Esophagus muscularis mucosa (tissue), 4 donors: ENCODE data around the gene UBTD1. TPM values are rescaled to one million over a fixed set of nuclear protein-coding genes. Genes with fewer than 3 reads are reported as not detected.

Experiments used
- DNase-seq: peaks from one replicate; pipeline ENCODE4 v3.0.0-alpha.2; 2017; ENCODE audit errors: extremely low spot score
- H3K27ac ChIP-seq, 4 donors: fragments of 200-600 bp; sonication (generic); replicated peaks in 1 of 4; 1 replicate in 3 of 4; 2 replicates in 1 of 4; pipeline ENCODE4 v1.5.1; 2016 to 2019; ENCODE audit warnings: mild to moderate bottlenecking in 1 of 4
- H3K27me3 ChIP-seq, 4 donors: fragments of 200-600 bp; sonication (generic); one replicate each; pipeline versions ENCODE4 v1.5.1 to v1.6.0; 2016 to 2019
- H3K36me3 ChIP-seq, 4 donors: fragments of 200-600 bp; sonication (generic); one replicate each; pipeline ENCODE4 v1.5.1; 2016 to 2019
- H3K4me1 ChIP-seq, 4 donors: fragments of 200-600 bp; sonication (generic); one replicate each; pipeline ENCODE4 v1.5.1; 2016 to 2019
- H3K4me3 ChIP-seq, 4 donors: fragments of 200-600 bp; sonication (generic); 1 replicate in 2 of 4; 2 replicates in 2 of 4; pipeline ENCODE4 v1.5.1; 2016 to 2019; ENCODE audit warnings: mild to moderate bottlenecking in 4 of 4, moderate library complexity in 1 of 4
- H3K9me3 ChIP-seq, 4 donors: fragments of 200-600 bp; sonication (generic); 1 replicate in 3 of 4; 2 replicates in 1 of 4; pipeline ENCODE4 v1.5.1; 2016 to 2019
- CTCF ChIP-seq, 3 experiments: fragments of 200-600 bp in 2 of 3; fragments of 450-650 bp in 1 of 3; sonication (generic) in 2 of 3; IDR thresholded peaks; one replicate each; pipeline ENCODE4 v1.5.1; 2017 to 2019; ENCODE audit warnings: antibody characterized with exemption in 3 of 3, mild to moderate bottlenecking in 2 of 3, moderate library complexity in 1 of 3
- EP300 ChIP-seq: sonication (generic); formaldehyde crosslinking; IDR thresholded peaks from one replicate; pipeline ENCODE4 v1.6.1; 2017; ENCODE audit warnings: antibody characterized with exemption
- POLR2A ChIP-seq: fragments of 450-650 bp; IDR thresholded peaks from one replicate; pipeline ENCODE4 v1.6.1; 2017; ENCODE audit warnings: antibody characterized with exemption, moderate library complexity, mild to moderate bottlenecking, low read depth
- POLR2AphosphoS5 ChIP-seq, 2 donors: sonication (generic); formaldehyde crosslinking; IDR thresholded peaks; one replicate each; pipeline ENCODE4 v1.6.1; 2017; ENCODE audit warnings: antibody characterized with exemption in 2 of 2
- WGBS: methylation state at CpG from one replicate; pipeline ENCODE4 v1.1.5; 2018; 5-methylcytosine and 5-hydroxymethylcytosine counted together
- intact Hi-C: fragments of 100-400 bp; cut with DNase I; formaldehyde crosslinking; loops from one replicate; pipeline ENCODE4 v1.15.1; 2023
- total RNA-seq, 4 donors: library from RNA; depleted of rRNA; stranded (reverse); fragments of >200 nt; gene quantifications; one replicate each; pipeline versions ENCODE4 v1.1.0 to v1.2.1, GENCODE V29; 2016

UBTD1 gene
- total RNA-seq, 4 donors from 2014 or later, result 4.2 to 18.4 (median 14.1) TPM

GRCh38 chr10:97612386-97612785 lies 113.7 kb downstream of the UBTD1 start:
- H3K4me1 ChIP-seq, result peaks cover 4 to 22% (median 15%) of the 10 kb centered on the region in 4 donors
- 33% methylated on average over 2 of the region's 2 CpGs for WGBS
- intact Hi-C loops, result loop anchor here (5.0 kb wide), 1 partner anchor 150 kb away; no protein-coding TSS in a partner anchor
- DNase-seq, result no peak
- peaks cover 0 to 14% (median 3%) of the 10 kb centered on the region in 4 donors for H3K36me3 ChIP-seq
- no peak overlapping the region for H3K4me3 ChIP-seq
- TF ChIP-seq EP300, result no peak
- peak; percentile 49 to 81 (median 63) for TF ChIP-seq CTCF (IDR thresholded peaks at IDR 0.05)
- TF ChIP-seq POLR2A, result no peak
- TF ChIP-seq POLR2AphosphoS5 (IDR thresholded peaks at IDR 0.05), result peak in 1 of 2 donors; percentile 31
- no peaks in the 10 kb centered on the region for H3K27me3 ChIP-seq
- no peak overlapping the region for H3K27ac ChIP-seq
- no peaks in the 10 kb centered on the region for H3K9me3 ChIP-seq

- H3K4me3 ChIP-seq, result no peak overlapping the region
- H3K9me3 ChIP-seq, result no peaks in the 10 kb centered on the region
- H3K27me3 ChIP-seq, result no peaks in the 10 kb centered on the region
- 95% methylated on average over 4 of the region's 4 CpGs for WGBS
- TF ChIP-seq EP300 (no peak), CTCF (IDR thresholded peaks at IDR 0.05) (no peak), POLR2A (no peak), POLR2AphosphoS5 (IDR thresholded peaks at IDR 0.05) (no peak)
- H3K36me3 ChIP-seq, result peaks cover 0 to 18% (median 3%) of the 10 kb centered on the region in 4 donors
- DNase-seq, result no peak
- H3K4me1 ChIP-seq, result no peaks in the 10 kb centered on the region
- H3K27ac ChIP-seq, result no peak overlapping the region
- intact Hi-C loops, result no loop called here
Measured at GRCh38 chr10:97618285-97618684, 119.6 kb downstream of the UBTD1 start.

GRCh38 chr10:97618733-97619132 lies 120.0 kb downstream of the UBTD1 start:
- H3K4me1 ChIP-seq, result no peaks in the 10 kb centered on the region
- no peaks in the 10 kb centered on the region for H3K9me3 ChIP-seq
- TF ChIP-seq POLR2A (no peak), POLR2AphosphoS5 (IDR thresholded peaks at IDR 0.05) (no peak), CTCF (IDR thresholded peaks at IDR 0.05) (no peak), EP300 (no peak)
- 99% methylated on average over 4 of the region's 4 CpGs for WGBS
- H3K27me3 ChIP-seq, result no peaks in the 10 kb centered on the region
- intact Hi-C loops, result no loop called here
- no peak for DNase-seq
- H3K4me3 ChIP-seq, result no peak overlapping the region
- H3K27ac ChIP-seq, result no peak overlapping the region
- H3K36me3 ChIP-seq, result peaks cover 0 to 18% (median 3%) of the 10 kb centered on the region in 4 donors

Other genes with a start within 250 kb of the UBTD1 start
- 1 to 10 TPM; 3.5 to 5.4 (median 4.6) TPM for gene ARHGAP19, start 206.3 kb upstream of the UBTD1 start, total RNA-seq
- gene FRAT1, start 179.7 kb upstream of the UBTD1 start, total RNA-seq, result 10 to 100 TPM in 1 of 4 donors, 1 to 10 TPM in 3; 6.1 to 10.3 (median 9.0) TPM
- gene FRAT2, start 164.2 kb upstream of the UBTD1 start, total RNA-seq, result 10 to 100 TPM; 18.7 to 27.8 (median 19.6) TPM
- gene RRP12, start 97.6 kb upstream of the UBTD1 start, total RNA-seq, result 10 to 100 TPM in 2 of 4 donors, 1 to 10 TPM in 2; 7.1 to 20.0 (median 12.1) TPM
- gene PGAM1, start 72.7 kb upstream of the UBTD1 start, total RNA-seq, result 100 to 1,000 TPM; 282 to 381 (median 321) TPM
- 10 to 100 TPM; 21.9 to 41.9 (median 30.7) TPM for gene EXOSC1, start 52.9 kb upstream of the UBTD1 start, total RNA-seq
- 10 to 100 TPM; 23.9 to 37.2 (median 28.3) TPM for gene ZDHHC16, start 52.7 kb upstream of the UBTD1 start, total RNA-seq
- gene MMS19, start 502 bp upstream of the UBTD1 start, total RNA-seq, result 10 to 100 TPM; 46.9 to 51.4 (median 48.6) TPM
- 1 to 10 TPM in 2 of 4 donors, under 1 TPM in 1, not detected in 1; 0.33 to 1.6 (median 1.2) TPM for gene ANKRD2, start 73.9 kb downstream of the UBTD1 start, total RNA-seq
- gene HOGA1, start 85.5 kb downstream of the UBTD1 start, total RNA-seq, result 1 to 10 TPM in 1 of 4 donors, under 1 TPM in 3; 0.45 to 1.5 (median 0.83) TPM
- gene C10orf62, start 90.8 kb downstream of the UBTD1 start, total RNA-seq, result under 1 TPM in 1 of 4 donors, not detected in 3; 0.46 TPM
- 10 to 100 TPM in 1 of 4 donors, 1 to 10 TPM in 3; 2.1 to 11.5 (median 4.5) TPM for gene MORN4, start 134.6 kb downstream of the UBTD1 start, total RNA-seq
- 10 to 100 TPM; 17.0 to 27.3 (median 24.1) TPM for gene PI4K2A, start 141.7 kb downstream of the UBTD1 start, total RNA-seq
- 10 to 100 TPM; 29.9 to 65.5 (median 36.3) TPM for gene AVPI1, start 188.3 kb downstream of the UBTD1 start, total RNA-seq
- 100 to 1,000 TPM in 1 of 4 donors, 10 to 100 TPM in 3; 43.4 to 104 (median 73.9) TPM for gene MARVELD1, start 214.8 kb downstream of the UBTD1 start, total RNA-seq
- gene ZFYVE27, start 238.2 kb downstream of the UBTD1 start, total RNA-seq, result 10 to 100 TPM in 3 of 4 donors, 1 to 10 TPM in 1; 7.1 to 17.2 (median 16.0) TPM